Measurements from ENCODE around the gene CANT1. TPM values are rescaled to one million over a fixed set of nuclear protein-coding genes. Genes with fewer than 3 reads are reported as not detected.
"Not testable (repeated sequence)": the region's sequence is repeated elsewhere in the genome, so short reads cannot be mapped to it uniquely, and the experiment has no call there.

The CANT1 gene
- total RNA-seq, 4 donors from 2014 or later: 11.2 to 30.1 (median 21.6) TPM

- no peak for ATAC-seq
- H3K27ac ChIP-seq: no peak overlapping the region
- H3K27me3 ChIP-seq: no peaks in the 10 kb centered on the region
- no peaks in the 10 kb centered on the region for H3K36me3 ChIP-seq
- no peaks in the 10 kb centered on the region for H3K4me1 ChIP-seq
- no CpG with 5 or more reads among the region's 8 CpGs for WGBS, 2 donors (ENCODE audit: low coverage in 1 of 2)
- peaks cover 0 to 18% (median 0%) of the 10 kb centered on the region in 3 donors for H3K9me3 ChIP-seq
- H3K4me3 ChIP-seq: no peak overlapping the region
- no peak for TF ChIP-seq POLR2A (IDR thresholded peaks at IDR 0.05)
- TF ChIP-seq, protein P1, sequence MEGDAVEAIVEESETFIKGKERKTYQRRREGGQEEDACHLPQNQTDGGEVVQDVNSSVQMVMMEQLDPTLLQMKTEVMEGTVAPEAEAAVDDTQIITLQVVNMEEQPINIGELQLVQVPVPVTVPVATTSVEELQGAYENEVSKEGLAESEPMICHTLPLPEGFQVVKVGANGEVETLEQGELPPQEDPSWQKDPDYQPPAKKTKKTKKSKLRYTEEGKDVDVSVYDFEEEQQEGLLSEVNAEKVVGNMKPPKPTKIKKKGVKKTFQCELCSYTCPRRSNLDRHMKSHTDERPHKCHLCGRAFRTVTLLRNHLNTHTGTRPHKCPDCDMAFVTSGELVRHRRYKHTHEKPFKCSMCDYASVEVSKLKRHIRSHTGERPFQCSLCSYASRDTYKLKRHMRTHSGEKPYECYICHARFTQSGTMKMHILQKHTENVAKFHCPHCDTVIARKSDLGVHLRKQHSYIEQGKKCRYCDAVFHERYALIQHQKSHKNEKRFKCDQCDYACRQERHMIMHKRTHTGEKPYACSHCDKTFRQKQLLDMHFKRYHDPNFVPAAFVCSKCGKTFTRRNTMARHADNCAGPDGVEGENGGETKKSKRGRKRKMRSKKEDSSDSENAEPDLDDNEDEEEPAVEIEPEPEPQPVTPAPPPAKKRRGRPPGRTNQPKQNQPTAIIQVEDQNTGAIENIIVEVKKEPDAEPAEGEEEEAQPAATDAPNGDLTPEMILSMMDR (IDR thresholded peaks at IDR 0.05): no peak
- TF ChIP-seq POLR2AphosphoS5 (IDR thresholded peaks at IDR 0.05): no peak
- TF ChIP-seq EP300 (IDR thresholded peaks at IDR 0.05): no peak
Observed at GRCh38 chr17:78946631-78947030, 62.9 kb downstream of the CANT1 start.

- no peaks in the 10 kb centered on the region for H3K27me3 ChIP-seq
- no peaks in the 10 kb centered on the region for H3K4me1 ChIP-seq
- H3K27ac ChIP-seq: no peak overlapping the region
- WGBS, 2 donors (ENCODE audit: low coverage in 1 of 2): 86 to 93% methylated on average over 3 to 6 of the region's 7 CpGs
- no peak for ATAC-seq
- TF ChIP-seq EP300 (IDR thresholded peaks at IDR 0.05): no peak
- H3K9me3 ChIP-seq: peaks cover 0 to 14% (median 0%) of the 10 kb centered on the region in 3 donors
- no peak overlapping the region for H3K4me3 ChIP-seq
- H3K36me3 ChIP-seq: no peaks in the 10 kb centered on the region
Observed at GRCh38 chr17:78946131-78946530, 63.4 kb downstream of the CANT1 start.

DNA sequence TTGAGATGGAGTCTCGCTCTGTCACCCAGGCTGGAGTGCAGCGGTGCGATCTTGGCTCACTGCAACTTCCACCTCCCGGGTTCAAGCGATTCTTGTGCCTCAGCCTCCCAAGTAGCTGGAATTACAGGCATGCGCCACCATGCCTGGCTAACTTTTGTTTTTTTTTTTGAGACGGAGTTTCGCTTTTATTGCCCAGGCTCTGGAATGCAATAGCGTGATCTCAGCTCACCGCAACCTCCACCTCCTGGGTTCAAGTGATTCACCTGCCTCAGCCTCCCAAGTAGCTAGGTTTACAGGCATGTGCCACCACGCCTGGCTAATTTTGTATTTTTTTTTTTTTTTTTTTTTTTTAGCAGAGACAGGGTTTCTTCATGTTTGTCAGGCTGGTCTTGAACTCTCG is 64.1 kb downstream of the CANT1 start:
- 90 to 93% methylated on average over 3 to 11 of the region's 12 CpGs for WGBS, 2 donors (ENCODE audit: low coverage in 1 of 2)

GRCh38 chr17:78944956-78945355 is 64.6 kb downstream of the CANT1 start:
- TF ChIP-seq POLR2AphosphoS5 (IDR thresholded peaks at IDR 0.05): no peak
- TF ChIP-seq, protein P1 (IDR thresholded peaks at IDR 0.05): no peak
- no peak for TF ChIP-seq EP300 (IDR thresholded peaks at IDR 0.05)
- no peak for TF ChIP-seq POLR2A (IDR thresholded peaks at IDR 0.05)
- Histone ChIP-seq H3K36me3 (no peaks in the 10 kb centered on the region), H3K27ac (no peak overlapping the region), H3K9me3 (peaks cover 0 to 2% (median 0%) of the 10 kb centered on the region in 3 donors), H3K4me3 (no peak overlapping the region), H3K4me1 (no peaks in the 10 kb centered on the region), H3K27me3 (no peaks in the 10 kb centered on the region)
- no peak for ATAC-seq
- WGBS, 2 donors (ENCODE audit: low coverage in 1 of 2): 63 to 87% methylated on average over 6 of the region's 10 CpGs

More for the DNA sequence above, 64.1 kb downstream of the CANT1 start:
- not testable (repeated sequence) for ATAC-seq, H3K27ac ChIP-seq, H3K4me3 ChIP-seq, H3K9me3 ChIP-seq, H3K36me3 ChIP-seq, H3K4me1 ChIP-seq, H3K27me3 ChIP-seq

DNA sequence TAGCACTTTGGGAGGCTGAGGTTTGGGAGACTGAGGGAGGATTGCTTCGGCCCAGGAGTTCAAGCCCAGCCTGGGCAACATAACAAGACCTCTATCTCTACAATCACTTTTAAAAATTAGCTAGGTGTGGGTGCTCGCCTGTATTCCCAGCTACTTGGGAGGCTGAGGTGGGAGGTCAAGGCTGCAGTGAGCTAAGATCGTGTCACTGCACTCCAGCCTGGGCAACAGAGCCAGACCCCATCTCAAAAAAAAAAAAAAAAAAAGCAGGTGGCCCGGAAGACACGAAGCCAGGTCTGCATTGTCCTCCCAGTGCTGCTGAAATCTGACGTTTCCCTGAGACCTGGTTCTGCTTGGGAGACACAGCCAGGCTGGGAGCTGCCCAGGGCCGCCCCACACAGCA is 65.5 kb downstream of the CANT1 start:
- no peak for TF ChIP-seq POLR2A (IDR thresholded peaks at IDR 0.05)
- ATAC-seq: no peak
- Histone ChIP-seq H3K9me3 (no peaks in the 10 kb centered on the region), H3K36me3 (no peaks in the 10 kb centered on the region), H3K4me1 (no peaks in the 10 kb centered on the region), H3K4me3 (no peak overlapping the region), H3K27me3 (no peaks in the 10 kb centered on the region), H3K27ac (no peak overlapping the region)
- WGBS, 2 donors (ENCODE audit: low coverage in 1 of 2): 76 to 83% methylated on average over 1 to 4 of the region's 7 CpGs

Other genes starting within 250 kb of the CANT1 start
- 10 to 100 TPM; 26.9 to 38.0 (median 31.0) TPM for gene CYTH1, start 227.5 kb downstream of the CANT1 start, total RNA-seq
- 10 to 100 TPM; 26.6 to 44.0 (median 34.6) TPM for gene USP36, start 168.9 kb downstream of the CANT1 start, total RNA-seq
- gene CEP295NL, start 106.6 kb downstream of the CANT1 start, total RNA-seq: 1 to 10 TPM; 1.6 to 9.0 (median 3.8) TPM
- 100 to 1,000 TPM; 172 to 315 (median 211) TPM for gene TIMP2, start 84.4 kb downstream of the CANT1 start, total RNA-seq
- gene LGALS3BP, start 29.8 kb downstream of the CANT1 start, total RNA-seq: 100 to 1,000 TPM; 101 to 260 (median 166) TPM
- gene C1QTNF1, start 14.4 kb upstream of the CANT1 start, total RNA-seq: 10 to 100 TPM; 50.8 to 76.5 (median 72.3) TPM
- gene ENGASE, start 65.1 kb upstream of the CANT1 start, total RNA-seq: 10 to 100 TPM in 3 of 4 donors, 1 to 10 TPM in 1; 8.3 to 46.5 (median 16.2) TPM